Activated CD8-positive, alpha-beta T cell treated with anti-CD3 and anti-CD28 coated beads for 36 hours (primary cell): ENCODE data around the gene MGMT. TPM values are rescaled to one million over a fixed set of nuclear protein-coding genes. Genes with fewer than 3 reads are reported as not detected.

ENCODE experiments used
- ATAC-seq: fragments of 200-7000 bp; cut with Tn5 transposase; one replicate; pipeline ENCODE4 v1.10.0; 2021; ENCODE audit warnings: mild to moderate bottlenecking, moderate library complexity
- CTCF ChIA-PET: fragments of 350-600 bp; sonication (Branson Sonifier 250); formaldehyde crosslinking; loops from one replicate; lab custom pipeline; 2021; ENCODE audit warnings: antibody characterized with exemption; lab: Charles Lee
- POLR2A ChIA-PET: fragments of 350-600 bp; sonication (Branson Sonifier 250); formaldehyde crosslinking; loops from one replicate; lab custom pipeline; 2021; ENCODE audit warnings: antibody characterized with exemption; lab: Charles Lee
- DNase-seq: peaks from one replicate; pipeline ENCODE4 v3.0.0-alpha.2; 2020
- H3K27ac Mint-ChIP-seq: one replicate; pipeline ENCODE4 v1.8.0; 2021; ENCODE audit warnings: mild to moderate bottlenecking, mixed read lengths
- H3K27me3 Mint-ChIP-seq: one replicate; pipeline ENCODE4 v1.8.0; 2021; ENCODE audit warnings: mixed read lengths
- H3K36me3 Mint-ChIP-seq: one replicate; pipeline ENCODE4 v1.8.0; 2021; ENCODE audit warnings: low read depth, mixed read lengths
- H3K4me1 Mint-ChIP-seq: one replicate; pipeline ENCODE4 v1.8.0; 2021; ENCODE audit warnings: low read depth, mixed read lengths
- H3K4me3 Mint-ChIP-seq: one replicate; pipeline ENCODE4 v1.8.0; 2021; ENCODE audit warnings: mild to moderate bottlenecking, moderate library complexity, mixed read lengths
- H3K9me3 Mint-ChIP-seq: one replicate; pipeline ENCODE4 v1.8.0; 2021; ENCODE audit warnings: mixed read lengths
- intact Hi-C: fragments of 100-400 bp; cut with micrococcal nuclease; formaldehyde crosslinking; loops from one replicate; pipeline ENCODE4 v1.10.0; 2022
- total RNA-seq, 2 experiments: library from RNA; stranded (reverse); gene quantifications; one replicate each; pipeline ENCODE4 v1.2.3, GENCODE V29; 2021
- TF ChIP-seq, protein P1 (sequence below): fragments of 200-600 bp; IDR thresholded peaks from one replicate; pipeline ENCODE4 v1.8.0; 2022; ENCODE audit warnings: antibody characterized with exemption, mild to moderate bottlenecking

MGMT gene
- total RNA-seq, 2 experiments from 2014 or later: 16.2 to 17.0 TPM

- DNase-seq: no peak
Measured at GRCh38 chr10:129772468-129773358, 305.7 kb downstream of the MGMT start.

GRCh38 chr10:129773359-129773990 is 306.4 kb downstream of the MGMT start:
- POLR2A ChIA-PET: no interaction called here
- Mint-ChIP-seq H3K4me1 (no peaks in the 10 kb centered on the region), H3K4me3 (no peak overlapping the region), H3K27me3 (no peaks in the 10 kb centered on the region), H3K27ac (no peak overlapping the region), H3K9me3 (peaks cover 25% of the 10 kb centered on the region), H3K36me3 (peaks cover 26% of the 10 kb centered on the region)
- intact Hi-C loops: no loop called here
- DNase-seq (no peak), ATAC-seq (no peak)
- CTCF ChIA-PET: no interaction called here
- TF ChIP-seq, protein P1, sequence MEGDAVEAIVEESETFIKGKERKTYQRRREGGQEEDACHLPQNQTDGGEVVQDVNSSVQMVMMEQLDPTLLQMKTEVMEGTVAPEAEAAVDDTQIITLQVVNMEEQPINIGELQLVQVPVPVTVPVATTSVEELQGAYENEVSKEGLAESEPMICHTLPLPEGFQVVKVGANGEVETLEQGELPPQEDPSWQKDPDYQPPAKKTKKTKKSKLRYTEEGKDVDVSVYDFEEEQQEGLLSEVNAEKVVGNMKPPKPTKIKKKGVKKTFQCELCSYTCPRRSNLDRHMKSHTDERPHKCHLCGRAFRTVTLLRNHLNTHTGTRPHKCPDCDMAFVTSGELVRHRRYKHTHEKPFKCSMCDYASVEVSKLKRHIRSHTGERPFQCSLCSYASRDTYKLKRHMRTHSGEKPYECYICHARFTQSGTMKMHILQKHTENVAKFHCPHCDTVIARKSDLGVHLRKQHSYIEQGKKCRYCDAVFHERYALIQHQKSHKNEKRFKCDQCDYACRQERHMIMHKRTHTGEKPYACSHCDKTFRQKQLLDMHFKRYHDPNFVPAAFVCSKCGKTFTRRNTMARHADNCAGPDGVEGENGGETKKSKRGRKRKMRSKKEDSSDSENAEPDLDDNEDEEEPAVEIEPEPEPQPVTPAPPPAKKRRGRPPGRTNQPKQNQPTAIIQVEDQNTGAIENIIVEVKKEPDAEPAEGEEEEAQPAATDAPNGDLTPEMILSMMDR: no peak

More at GRCh38 chr10:129772468-129773358, 305.7 kb downstream of the MGMT start:
- POLR2A ChIA-PET: no interaction called here
- intact Hi-C loops: no loop called here
- Mint-ChIP-seq H3K27ac (no peak overlapping the region), H3K27me3 (no peaks in the 10 kb centered on the region), H3K4me3 (no peak overlapping the region), H3K36me3 (peaks cover 32% of the 10 kb centered on the region), H3K4me1 (no peaks in the 10 kb centered on the region), H3K9me3 (peaks cover 25% of the 10 kb centered on the region)
- CTCF ChIA-PET: no interaction called here
- ATAC-seq: no peak
- TF ChIP-seq, protein P1: no peak

DNA sequence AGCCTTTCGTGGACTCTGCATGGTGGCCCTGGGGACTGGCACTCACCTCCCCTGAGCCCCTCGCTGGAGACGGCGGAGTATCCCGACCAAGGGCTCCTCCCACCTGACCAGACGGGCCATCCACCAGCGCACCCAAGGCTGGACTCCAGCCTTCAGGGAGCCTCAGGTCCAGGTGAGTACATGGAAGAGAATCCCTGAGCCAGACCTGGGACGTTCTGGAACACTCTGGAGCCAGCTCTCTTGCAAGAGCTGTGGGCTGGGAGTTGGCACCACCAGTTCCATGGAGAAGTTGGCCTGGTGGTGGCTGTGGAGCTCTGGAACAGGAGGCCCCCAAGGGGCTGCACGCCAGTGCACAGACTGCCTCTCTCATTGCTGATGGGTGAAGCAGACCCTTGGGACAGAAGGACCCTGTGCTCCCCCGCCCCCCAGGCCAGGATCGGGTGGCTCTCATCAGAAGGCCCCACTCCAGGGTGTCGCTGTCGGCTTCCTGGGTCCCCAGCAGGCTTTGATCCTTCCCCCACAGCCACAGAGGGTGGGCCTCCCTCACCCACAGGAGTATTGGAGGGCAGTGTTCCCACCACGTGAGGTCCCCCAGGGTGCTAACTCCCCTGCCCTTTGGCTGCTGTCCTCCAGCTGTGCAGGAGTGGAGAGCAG is 307.2 kb downstream of the MGMT start:
- no peaks in the 10 kb centered on the region for H3K4me1 Mint-ChIP-seq
- H3K9me3 Mint-ChIP-seq: peaks cover 25% of the 10 kb centered on the region
- intact Hi-C loops: no loop called here
- ATAC-seq (no peak), DNase-seq (no peak)
- H3K27me3 Mint-ChIP-seq: no peaks in the 10 kb centered on the region
- H3K27ac Mint-ChIP-seq: no peak overlapping the region
- TF ChIP-seq, protein P1: no peak
- peaks cover 19% of the 10 kb centered on the region for H3K36me3 Mint-ChIP-seq
- ChIA-PET POLR2A (no interaction called here), CTCF (no interaction called here)
- H3K4me3 Mint-ChIP-seq: no peak overlapping the region

DNA sequence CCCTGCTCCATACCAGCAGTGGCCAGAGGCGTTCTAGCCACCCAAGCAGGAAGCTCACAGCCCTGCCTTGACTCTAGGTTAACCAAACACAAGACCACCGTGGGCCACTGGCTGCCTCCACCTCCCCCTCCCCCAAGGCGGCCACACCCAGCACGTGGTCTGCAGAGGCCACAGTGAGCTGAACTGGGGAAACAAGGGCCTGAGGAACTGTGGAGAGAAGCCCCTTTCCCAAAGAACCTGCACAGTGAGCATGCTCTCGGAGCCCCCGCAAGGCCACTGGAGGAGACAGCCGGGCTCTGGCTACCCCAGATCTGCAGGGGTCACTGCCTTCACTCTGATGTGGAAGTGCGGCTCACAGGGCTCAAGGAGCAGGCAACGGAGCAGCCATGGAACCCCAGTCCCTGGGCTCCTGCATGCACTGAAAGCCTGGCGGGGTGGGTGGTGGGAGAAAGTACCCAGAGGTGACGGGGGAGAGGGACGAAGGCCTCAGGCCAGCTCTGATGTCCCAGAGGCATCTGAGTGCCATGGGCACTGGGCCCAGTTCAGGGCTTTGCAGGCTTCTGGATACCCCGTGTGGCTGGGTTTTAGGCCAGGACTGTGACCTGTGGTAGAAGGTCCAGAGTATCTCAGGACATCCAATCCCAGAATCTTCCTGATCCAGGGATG is 307.8 kb downstream of the MGMT start:
- Mint-ChIP-seq H3K27ac (no peak overlapping the region), H3K9me3 (peaks cover 23% of the 10 kb centered on the region), H3K4me1 (no peaks in the 10 kb centered on the region), H3K27me3 (no peaks in the 10 kb centered on the region), H3K36me3 (peaks cover 13% of the 10 kb centered on the region), H3K4me3 (no peak overlapping the region)
- ChIA-PET CTCF (no interaction called here), POLR2A (no interaction called here)
- TF ChIP-seq, protein P1: no peak
- ATAC-seq: no peak
- no peak for DNase-seq
- intact Hi-C loops: no loop called here
